Raji (cell line): Measurements from ENCODE around the gene PROSER3.

ENCODE experiments used
- POLR2A ChIP-seq: IDR thresholded peaks from 2 replicates; pipeline ENCODE4 v1.6.1; 2011; ENCODE audit warnings: low read depth, low read length, control low read depth; ENCODE audit not compliant: insufficient read depth

Gene PROSER3

DNA sequence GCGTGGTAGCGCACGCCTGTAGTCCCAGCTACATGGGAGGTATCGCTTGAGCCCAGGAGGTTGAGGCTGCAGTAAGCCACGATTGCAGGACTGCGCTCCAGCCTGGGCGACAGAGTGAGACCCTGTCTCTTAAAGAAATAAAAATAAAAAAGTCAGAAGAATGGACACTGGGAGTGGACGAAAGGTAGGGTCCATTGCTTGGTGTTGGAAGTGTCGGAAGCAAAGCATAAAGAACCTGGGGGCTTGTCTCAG lies 17.0 kb downstream of the PROSER3 start:
- no peak for TF ChIP-seq POLR2A

DNA sequence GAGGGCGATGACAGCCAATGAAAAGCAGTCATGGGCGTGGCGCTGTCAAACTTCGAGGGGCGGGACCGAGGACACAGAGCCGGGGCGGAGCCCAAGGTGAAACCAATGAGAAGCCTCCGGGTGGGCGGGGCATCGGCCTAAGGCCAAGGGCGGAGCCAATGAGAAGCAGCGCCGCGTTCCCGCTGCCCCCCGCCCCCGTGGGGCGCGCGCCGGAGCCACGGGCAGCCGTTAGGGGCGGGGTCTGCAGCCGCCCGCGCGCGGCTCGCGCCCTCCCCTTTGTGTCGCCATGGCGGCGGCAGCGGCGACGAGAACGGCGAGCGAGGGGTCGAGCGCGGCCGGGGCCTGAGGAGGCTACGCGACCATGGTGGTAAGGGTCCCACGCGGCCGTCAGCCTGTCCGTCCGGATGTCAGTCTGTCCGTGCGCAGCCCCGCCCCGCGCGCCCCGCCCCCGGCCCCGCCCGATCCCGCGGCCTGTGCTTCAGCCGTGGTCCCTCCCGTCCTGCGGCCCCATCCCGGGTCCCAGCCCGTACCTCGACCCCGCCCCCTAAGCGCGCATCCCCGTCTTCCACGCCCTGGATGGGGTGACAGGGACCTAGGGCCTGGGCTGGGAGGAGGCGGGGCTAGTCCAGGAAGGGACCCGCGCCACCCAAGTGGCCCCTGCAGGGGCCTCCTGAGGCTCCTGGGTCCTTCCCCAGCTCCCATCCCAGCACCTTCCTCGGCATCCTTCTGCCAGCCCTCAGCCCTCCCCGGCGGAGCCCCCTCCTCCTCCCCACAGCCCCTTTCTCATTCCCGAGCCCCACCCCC lies 17.5 kb downstream of the PROSER3 start, which contains the start of gene ARHGAP33:
ARHGAP33 (plus strand) TSS at position 267 of the 804 bp plus-strand sequence; CDS start at position 362, 95 bp downstream.
- peak; percentile 61 for TF ChIP-seq POLR2A

DNA sequence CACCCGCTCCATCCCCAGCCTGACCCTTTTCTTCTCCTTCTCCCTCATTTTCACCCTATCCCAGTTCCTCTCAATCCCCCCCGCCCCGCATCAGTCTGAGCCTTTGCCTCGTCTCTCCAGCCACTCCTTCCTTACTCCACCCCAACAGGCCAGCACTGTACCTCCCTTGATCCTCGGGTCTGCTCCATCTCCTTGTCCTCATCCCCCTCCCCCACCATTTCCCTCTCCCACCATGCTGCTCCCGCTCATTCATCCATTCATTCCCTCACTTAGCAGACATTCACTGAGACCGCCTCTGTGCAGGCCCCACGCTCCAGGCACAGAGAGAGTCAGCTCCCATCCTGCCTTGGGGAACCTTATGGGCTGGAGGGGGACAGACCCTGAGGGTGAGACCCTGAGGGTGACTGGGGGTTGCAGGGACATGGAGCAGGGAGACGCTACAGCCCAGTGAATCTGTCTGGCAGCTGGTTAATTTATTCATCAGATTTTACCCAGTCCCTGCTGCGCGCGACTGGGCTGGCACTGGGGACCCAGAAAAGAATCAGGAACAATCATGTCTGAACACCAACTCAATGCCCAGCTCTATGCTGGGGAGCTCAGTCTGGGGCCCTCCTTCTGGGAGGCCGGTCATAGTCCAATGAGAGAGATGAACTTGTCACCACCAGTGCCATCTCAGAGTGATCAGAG lies 18.3 kb downstream of the PROSER3 start:
- TF ChIP-seq POLR2A = no peak

DNA sequence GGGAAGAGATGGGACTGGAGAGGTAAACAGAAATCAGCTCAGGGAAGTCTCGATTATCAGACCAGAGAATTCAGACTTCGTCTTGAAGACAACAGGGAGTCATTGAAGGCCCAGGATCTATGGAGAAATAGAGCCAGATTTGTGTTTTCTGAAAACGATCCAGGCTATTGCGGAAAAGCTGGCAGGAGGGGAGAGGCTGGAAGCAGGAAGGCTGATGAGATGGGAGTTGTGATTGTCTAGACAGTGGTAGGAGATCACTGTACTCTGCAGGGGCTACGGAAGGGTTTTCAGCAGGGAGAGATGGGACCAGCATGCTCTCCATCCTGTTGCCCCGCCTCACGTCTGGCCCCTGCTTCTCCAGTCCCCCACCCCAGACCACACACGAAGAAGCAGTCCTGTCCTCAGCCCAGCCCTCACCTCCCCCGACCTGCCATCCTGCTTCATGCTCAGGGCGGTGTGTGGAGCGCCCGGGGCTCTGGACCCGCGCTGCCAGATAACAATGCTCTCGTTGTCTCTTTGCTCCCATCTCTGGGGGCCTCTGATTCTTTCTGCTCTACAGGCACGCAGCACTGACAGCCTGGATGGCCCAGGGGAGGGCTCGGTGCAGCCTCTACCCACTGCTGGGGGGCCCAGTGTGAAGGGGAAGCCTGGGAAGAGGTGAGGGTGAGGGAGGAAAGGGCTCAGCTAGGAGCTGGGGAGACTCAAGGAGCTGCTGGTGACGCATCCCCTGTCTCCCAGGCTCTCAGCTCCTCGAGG lies 19.3 kb downstream of the PROSER3 start:
- TF ChIP-seq POLR2A = no peak

DNA sequence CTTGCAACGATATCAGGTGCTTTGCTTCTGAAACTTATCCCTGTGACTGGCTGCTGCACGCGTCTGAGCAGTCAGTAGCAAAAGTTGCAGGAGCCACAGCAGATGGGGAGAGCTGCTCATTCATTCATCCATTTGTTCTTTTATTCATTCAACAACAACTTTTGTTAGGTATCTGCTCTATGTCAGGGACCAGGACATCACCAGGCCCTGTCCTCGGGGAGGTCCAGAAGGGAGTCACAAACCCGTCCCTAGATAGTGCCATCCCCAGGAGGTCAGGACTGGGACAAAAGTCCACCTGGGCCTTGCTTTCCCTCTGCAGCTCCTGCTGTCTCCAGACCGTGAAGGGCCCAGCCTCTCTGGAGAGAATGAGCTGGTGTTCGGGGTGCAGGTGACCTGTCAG lies 20.0 kb downstream of the PROSER3 start:
- no peak for TF ChIP-seq POLR2A

DNA sequence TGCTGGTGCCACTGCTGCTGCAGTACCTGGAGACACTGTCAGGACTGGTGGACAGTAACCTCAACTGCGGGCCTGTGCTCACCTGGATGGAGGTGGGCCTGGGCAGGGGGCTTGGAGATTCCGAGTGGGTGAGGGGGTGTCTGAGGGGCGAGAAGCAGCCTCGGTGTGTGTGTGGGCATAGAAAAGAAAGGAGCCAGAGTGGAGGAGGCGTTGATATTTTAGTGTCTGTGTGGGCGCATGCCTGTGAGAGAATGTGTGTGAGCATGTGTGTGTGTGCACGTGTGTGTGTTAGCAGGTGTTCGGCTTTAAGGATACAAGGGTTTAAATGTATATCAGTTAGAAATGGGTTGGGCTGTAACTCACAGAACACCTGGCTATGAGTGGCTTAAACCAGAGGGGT lies 21.1 kb downstream of the PROSER3 start:
- TF ChIP-seq POLR2A = no peak

DNA sequence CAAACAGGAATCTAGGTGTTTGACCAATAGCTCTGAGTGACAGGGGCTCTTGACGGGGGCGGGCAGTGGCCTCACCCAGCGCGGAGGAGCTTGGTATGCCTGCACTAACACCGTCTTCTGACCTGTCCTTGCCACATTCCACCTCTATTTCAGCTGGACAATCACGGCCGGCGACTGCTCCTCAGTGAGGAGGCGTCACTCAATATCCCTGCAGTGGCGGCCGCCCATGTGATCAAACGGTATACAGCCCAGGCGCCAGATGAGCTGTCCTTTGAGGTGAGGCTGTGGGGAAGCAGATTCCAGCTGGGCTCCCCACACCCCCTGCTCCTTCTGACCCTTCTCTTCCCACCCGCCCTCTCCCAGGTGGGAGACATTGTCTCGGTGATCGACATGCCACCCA lies 22.1 kb downstream of the PROSER3 start:
- no peak for TF ChIP-seq POLR2A

DNA sequence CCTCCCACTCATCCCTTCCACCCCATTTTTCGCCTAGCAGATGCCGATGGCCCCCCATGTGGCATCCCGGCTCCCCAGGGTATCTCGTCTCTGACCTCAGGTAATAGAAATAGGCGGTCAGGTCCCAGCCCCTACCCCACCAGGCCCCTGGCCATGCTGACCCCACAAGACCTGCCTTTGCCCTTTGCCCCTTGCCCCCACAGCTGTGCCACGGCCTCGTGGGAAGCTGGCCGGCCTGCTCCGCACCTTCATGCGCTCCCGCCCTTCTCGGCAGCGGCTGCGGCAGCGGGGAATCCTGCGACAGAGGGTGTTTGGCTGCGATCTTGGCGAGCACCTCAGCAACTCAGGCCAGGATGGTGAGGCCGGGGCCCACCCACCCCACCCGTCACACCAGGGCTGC lies 22.7 kb downstream of the PROSER3 start:
- no peak for TF ChIP-seq POLR2A

DNA sequence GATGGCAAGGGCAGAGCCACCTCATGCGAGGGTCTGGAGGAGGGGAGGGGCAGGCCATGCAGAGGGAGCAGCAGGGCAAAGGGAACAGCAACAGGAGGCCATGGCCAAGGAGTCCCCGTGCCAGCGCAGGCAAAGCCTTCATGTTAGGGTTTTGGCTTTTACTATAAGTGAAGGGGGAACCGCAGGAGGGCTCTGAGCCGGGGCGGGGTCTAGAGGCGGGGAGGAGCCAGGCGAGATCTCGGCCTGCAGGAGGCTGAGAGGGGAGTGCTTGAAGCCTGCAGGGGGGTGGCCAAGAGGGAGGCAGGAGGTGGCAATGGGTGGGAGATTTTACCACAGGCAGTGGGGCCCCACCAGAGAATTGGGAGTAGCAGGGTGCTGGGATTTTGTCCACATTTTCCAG lies 23.7 kb downstream of the PROSER3 start:
- no peak for TF ChIP-seq POLR2A

DNA sequence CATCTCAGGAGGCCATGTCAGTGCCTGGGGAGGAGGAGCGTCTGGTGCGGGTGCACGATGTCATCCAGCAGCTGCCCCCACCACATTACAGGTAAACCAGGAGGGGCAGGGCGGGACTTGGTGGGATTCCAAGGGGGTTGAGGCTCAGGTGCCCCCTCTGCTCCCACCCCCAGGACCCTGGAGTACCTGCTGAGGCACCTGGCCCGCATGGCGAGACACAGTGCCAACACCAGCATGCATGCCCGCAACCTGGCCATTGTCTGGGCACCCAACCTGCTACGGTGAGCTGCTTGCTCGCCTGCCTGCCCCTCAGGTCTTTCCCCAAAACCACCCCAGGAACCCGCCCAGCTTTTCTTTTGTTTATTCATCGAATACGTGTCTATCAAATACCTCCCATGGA lies 24.6 kb downstream of the PROSER3 start:
- no peak for TF ChIP-seq POLR2A

DNA sequence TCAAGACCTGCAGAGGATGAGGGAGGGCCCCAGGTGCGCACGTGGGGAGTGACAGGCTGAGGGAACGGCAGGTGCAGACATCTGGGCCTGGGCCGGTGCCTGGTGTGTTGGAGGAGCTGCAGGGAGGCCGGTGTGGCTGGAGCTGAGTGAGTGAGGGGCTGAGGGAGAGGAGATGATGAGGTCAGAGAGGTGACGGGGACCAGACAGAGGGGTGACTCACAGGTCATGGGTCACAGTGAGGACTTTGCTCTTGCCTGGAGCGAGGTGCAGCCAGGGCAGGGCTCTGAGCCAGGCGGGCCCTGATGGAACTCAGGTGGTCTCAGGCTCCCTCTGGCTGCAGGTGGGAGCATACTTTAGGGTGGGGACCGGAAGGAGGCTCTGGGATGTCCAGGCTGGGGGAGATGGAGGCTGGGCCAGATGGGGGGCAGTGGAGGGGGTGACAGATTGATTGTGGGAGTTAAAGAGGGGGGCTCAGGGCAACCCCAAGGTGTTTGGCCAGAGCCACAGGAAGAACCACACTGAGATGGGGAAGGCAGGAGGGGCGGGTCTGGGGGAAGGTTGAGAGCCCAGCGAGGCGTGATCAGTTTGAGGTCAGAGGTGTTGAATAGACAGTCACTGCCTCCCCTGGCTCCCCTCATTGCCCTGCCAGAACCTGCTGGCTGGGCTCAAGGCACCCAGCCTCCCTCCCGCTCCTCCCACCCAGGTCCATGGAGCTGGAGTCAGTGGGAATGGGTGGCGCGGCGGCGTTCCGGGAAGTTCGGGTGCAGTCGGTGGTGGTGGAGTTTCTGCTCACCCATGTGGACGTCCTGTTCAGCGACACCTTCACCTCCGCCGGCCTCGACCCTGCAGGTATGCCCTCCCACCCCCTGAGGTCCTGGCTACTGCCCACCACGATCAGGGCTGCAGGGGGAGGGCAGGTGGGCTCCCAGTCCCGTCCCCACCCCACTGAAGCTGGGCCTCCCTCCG lies 25.8 kb downstream of the PROSER3 start:
- no peak for TF ChIP-seq POLR2A

DNA sequence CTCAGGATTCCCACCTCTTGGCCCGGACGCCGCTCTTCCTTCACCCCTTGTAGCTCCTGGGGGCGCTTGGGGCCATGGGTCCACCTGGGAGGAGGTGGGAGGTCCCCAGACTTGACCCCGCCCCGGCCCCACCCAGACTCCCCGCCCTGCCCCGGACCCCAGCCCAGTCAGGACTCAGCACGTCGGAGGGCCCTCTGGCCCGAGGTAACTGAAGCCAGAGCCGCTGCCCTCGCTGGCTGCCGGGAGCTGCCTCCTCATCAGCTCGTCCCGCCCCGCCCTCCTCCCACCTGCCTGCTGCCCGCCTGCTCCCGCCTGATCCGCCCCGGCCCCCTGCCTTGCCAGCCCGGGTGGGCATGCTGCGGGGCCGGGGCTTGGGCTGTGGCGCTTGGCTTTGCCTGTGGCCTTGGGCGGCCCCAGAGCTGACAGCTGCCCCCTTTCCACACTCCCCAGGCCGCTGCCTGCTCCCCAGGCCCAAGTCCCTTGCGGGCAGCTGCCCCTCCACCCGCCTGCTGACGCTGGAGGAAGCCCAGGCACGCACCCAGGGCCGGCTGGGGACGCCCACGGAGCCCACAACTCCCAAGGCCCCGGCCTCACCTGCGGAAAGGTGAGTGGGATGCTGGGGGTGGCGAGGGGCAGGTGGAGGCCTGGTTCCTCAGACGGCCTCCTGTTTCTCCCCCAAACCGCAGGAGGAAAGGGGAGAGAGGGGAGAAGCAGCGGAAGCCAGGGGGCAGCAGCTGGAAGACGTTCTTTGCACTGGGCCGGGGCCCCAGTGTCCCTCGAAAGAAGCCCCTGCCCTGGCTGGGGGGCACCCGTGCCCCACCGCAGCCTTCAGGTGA lies 26.7 kb downstream of the PROSER3 start:
- TF ChIP-seq POLR2A = no peak

DNA sequence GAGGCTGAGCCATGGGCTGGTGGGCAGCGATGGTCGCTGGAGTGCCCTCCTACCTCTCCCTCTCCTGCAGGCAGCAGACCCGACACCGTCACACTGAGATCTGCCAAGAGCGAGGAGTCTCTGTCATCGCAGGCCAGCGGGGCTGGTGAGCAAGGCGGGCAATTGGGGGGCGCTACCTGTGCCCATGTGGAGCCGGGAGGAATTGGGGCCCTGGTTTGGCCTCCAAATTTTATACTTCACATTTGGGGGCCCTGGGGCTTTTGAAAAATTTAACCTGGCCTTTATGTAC lies 27.3 kb downstream of the PROSER3 start:
- TF ChIP-seq POLR2A = no peak
